ENCODE data around the gene NLRP6. TPM values are rescaled to one million over a fixed set of nuclear protein-coding genes. Genes with fewer than 3 reads are reported as not detected.
A peak's percentile ranks its signal among the peaks of the same experiment; 100 is the strongest.
"Not testable (repeated sequence)": the region's sequence is repeated elsewhere in the genome, so short reads cannot be mapped to it uniquely, and the experiment has no call there.

Gene NLRP6
- total RNA-seq, 4 donors from 2014 or later: 0.13 to 0.73 (median 0.28) TPM

GRCh38 chr11:311013-311748 lies 33.0 kb downstream of the NLRP6 start:
- DNase-seq; H3K36me3 ChIP-seq; H3K27me3 ChIP-seq; H3K9me3 ChIP-seq; intact Hi-C loops (cut with DNase I); H3K4me3 ChIP-seq (replicated peaks in 1 of 3): not testable (repeated sequence)
- no CpG with 5 or more reads among the region's 71 CpGs for WGBS, 2 donors
- peak overlapping the region in 1 of 3 donors; percentile 69 for H3K27ac ChIP-seq
- H3K4me1 ChIP-seq: peaks cover 4 to 23% of the 10 kb centered on the region in 2 donors

- intact Hi-C loops (cut with DNase I): no loop called here
- peaks cover 4 to 21% of the 10 kb centered on the region in 2 donors for H3K4me1 ChIP-seq
- H3K9me3 ChIP-seq: no peaks in the 10 kb centered on the region
- TF ChIP-seq POLR2A (IDR thresholded peaks at IDR 0.05) (no peak), CTCF (IDR thresholded peaks at IDR 0.05) (no peak)
- H3K27ac ChIP-seq: peak overlapping the region; percentile 69 to 71 (median 71)
- peaks cover 0 to 3% of the 10 kb centered on the region in 2 donors for H3K36me3 ChIP-seq
- H3K27me3 ChIP-seq: no peaks in the 10 kb centered on the region
- no peak overlapping the region for H3K4me3 ChIP-seq (replicated peaks in 1 of 3)
- 57 to 69% methylated on average over 14 of the region's 14 CpGs for WGBS, 2 donors
- DNase-seq: no peak
These were observed 34.0 kb downstream of the NLRP6 start for GRCh38 chr11:312092-312816.

- WGBS, 2 donors: 85 to 87% methylated on average over 7 to 8 of the region's 8 CpGs
- Histone ChIP-seq H3K27ac (peak overlapping the region; percentile 53 to 88 (median 71)), H3K36me3 (peaks cover 0 to 3% of the 10 kb centered on the region in 2 donors), H3K27me3 (no peaks in the 10 kb centered on the region), H3K9me3 (no peaks in the 10 kb centered on the region), H3K4me1 (peaks cover 4 to 15% of the 10 kb centered on the region in 2 donors), H3K4me3 (replicated peaks in 1 of 3) (peak overlapping the region in 1 of 3 donors; percentile 41)
- intact Hi-C loops (cut with DNase I): no loop called here
- DNase-seq: no peak
- no peak for TF ChIP-seq POLR2A (IDR thresholded peaks at IDR 0.05)
- no peak for TF ChIP-seq CTCF (IDR thresholded peaks at IDR 0.05)
These were observed 35.1 kb downstream of the NLRP6 start for GRCh38 chr11:313304-313786.

GRCh38 chr11:313787-314553 lies 35.8 kb downstream of the NLRP6 start, which contains the start of gene IFITM1:
Gene IFITM1, plus strand, starts transcription at chr11:314040. Its CDS starts 131 bp downstream, at chr11:314171.
- Histone ChIP-seq H3K27ac (peak within 1 kb of the TSS; percentile 71 to 88 (median 74)), H3K36me3 (peaks cover 0 to 3% of the 10 kb centered on the region in 2 donors), H3K9me3 (no peaks in the 10 kb centered on the region), H3K4me3 (replicated peaks in 1 of 3) (peak within 1 kb of the TSS in 2 of 3 donors; percentile 41 to 42), H3K27me3 (no peaks in the 10 kb centered on the region), H3K4me1 (peaks cover 4 to 15% of the 10 kb centered on the region in 2 donors)
- 45 to 51% methylated on average over 15 to 18 of the region's 18 CpGs for WGBS, 2 donors
- TF ChIP-seq CTCF (IDR thresholded peaks at IDR 0.05) (no peak), POLR2A (IDR thresholded peaks at IDR 0.05) (peak in 1 of 2 donors; percentile 53)
- DNase-seq: no peak
- intact Hi-C loops (cut with DNase I): no loop called here

- H3K27ac ChIP-seq: peak overlapping the region; percentile 71 to 88 (median 74)
- intact Hi-C loops (cut with DNase I); DNase-seq; H3K9me3 ChIP-seq; H3K27me3 ChIP-seq; H3K36me3 ChIP-seq: not testable (repeated sequence)
- peaks cover 4 to 15% of the 10 kb centered on the region in 2 donors for H3K4me1 ChIP-seq
- H3K4me3 ChIP-seq (replicated peaks in 1 of 3): peak overlapping the region in 2 of 3 donors; percentile 41 to 42
- 65 to 85% methylated on average over 4 to 6 of the region's 6 CpGs for WGBS, 2 donors
These were observed 36.3 kb downstream of the NLRP6 start for GRCh38 chr11:314554-314875.
